Chondrocyte (in vitro differentiated cells): ENCODE data around the gene PIP5K1C. TPM values are rescaled to one million over a fixed set of nuclear protein-coding genes. Genes with fewer than 3 reads are reported as not detected.
"Not testable (repeated sequence)": the region's sequence is repeated elsewhere in the genome, so short reads cannot be mapped to it uniquely, and the experiment has no call there.

Experiments
- DNase-seq: peaks from one replicate; pipeline ENCODE4 v3.0.0; 2021; ENCODE audit warnings: mixed read lengths, low spot score
- H3K27ac Mint-ChIP-seq: one replicate; pipeline ENCODE4 v1.8.0; 2021; ENCODE audit warnings: mild to moderate bottlenecking, moderate library complexity, mixed read lengths; ENCODE audit not compliant: unreplicated experiment
- H3K27me3 Mint-ChIP-seq: 2 replicates; pipeline ENCODE4 v1.8.0; 2021; ENCODE audit warnings: low read depth, mixed read lengths
- H3K36me3 Mint-ChIP-seq: 2 replicates; pipeline ENCODE4 v1.8.0; 2021; ENCODE audit warnings: low read depth, mixed read lengths
- H3K4me1 Mint-ChIP-seq: 2 replicates; pipeline ENCODE4 v1.8.0; 2021; ENCODE audit warnings: low read depth, mild to moderate bottlenecking, mixed read lengths
- H3K4me3 Mint-ChIP-seq: one replicate; pipeline ENCODE4 v1.8.0; 2021; ENCODE audit warnings: mild to moderate bottlenecking, moderate library complexity, mixed read lengths; ENCODE audit not compliant: unreplicated experiment
- H3K9me3 Mint-ChIP-seq: 2 replicates; pipeline ENCODE4 v1.8.0; 2021; ENCODE audit warnings: low read depth, mixed read lengths
- CTCF ChIP-seq: fragments of 200-600 bp; sonication (generic); IDR thresholded peaks from 2 replicates; pipeline ENCODE4 v1.5.0; 2021; ENCODE audit warnings: antibody characterized with exemption, mild to moderate bottlenecking, moderate library complexity
- total RNA-seq: library from RNA; stranded (reverse); gene quantifications from 3 replicates; pipeline ENCODE4 v1.2.1, GENCODE V29; 2021

PIP5K1C gene
- total RNA-seq, 1 donor from 2014 or later: 81.0 TPM

GRCh38 chr19:3653081-3653795 lies 47.0 kb downstream of the PIP5K1C start:
- no peak for TF ChIP-seq CTCF
- H3K4me3 Mint-ChIP-seq: no peak overlapping the region
- no peak overlapping the region for H3K27ac Mint-ChIP-seq

DNA sequence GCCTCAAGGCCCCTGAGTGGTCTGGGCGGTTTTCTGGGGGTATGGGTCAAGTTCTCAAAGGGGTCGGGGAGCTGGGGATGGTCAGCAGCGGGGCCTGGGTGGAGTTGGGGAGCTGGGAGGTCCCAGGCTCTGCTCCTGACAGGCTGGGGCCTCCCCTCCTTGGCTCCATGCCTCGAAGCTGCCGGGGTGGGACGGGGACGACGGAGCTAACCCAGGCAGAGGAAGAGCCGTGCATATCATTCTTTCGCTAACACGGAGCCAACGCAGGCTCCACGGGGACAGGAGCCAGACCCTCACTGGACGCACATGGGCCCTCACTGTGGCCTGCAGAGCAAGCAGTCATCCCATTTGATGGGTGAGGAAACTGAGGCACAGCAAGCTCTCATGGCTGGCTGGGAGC lies 47.8 kb downstream of the PIP5K1C start:
- Mint-ChIP-seq H3K27me3 (no peaks in the 10 kb centered on the region), H3K4me3 (no peak overlapping the region), H3K9me3 (no peaks in the 10 kb centered on the region), H3K27ac (no peak overlapping the region), H3K36me3 (peaks cover 10% of the 10 kb centered on the region), H3K4me1 (peaks cover 6% of the 10 kb centered on the region)
- TF ChIP-seq CTCF: no peak
- no peak for DNase-seq

More at GRCh38 chr19:3653081-3653795, 47.0 kb downstream of the PIP5K1C start:
- H3K36me3 Mint-ChIP-seq: peaks cover 14% of the 10 kb centered on the region
- no peaks in the 10 kb centered on the region for H3K27me3 Mint-ChIP-seq
- peaks cover 6% of the 10 kb centered on the region for H3K4me1 Mint-ChIP-seq
- no peak for DNase-seq
- H3K9me3 Mint-ChIP-seq: no peaks in the 10 kb centered on the region

DNA sequence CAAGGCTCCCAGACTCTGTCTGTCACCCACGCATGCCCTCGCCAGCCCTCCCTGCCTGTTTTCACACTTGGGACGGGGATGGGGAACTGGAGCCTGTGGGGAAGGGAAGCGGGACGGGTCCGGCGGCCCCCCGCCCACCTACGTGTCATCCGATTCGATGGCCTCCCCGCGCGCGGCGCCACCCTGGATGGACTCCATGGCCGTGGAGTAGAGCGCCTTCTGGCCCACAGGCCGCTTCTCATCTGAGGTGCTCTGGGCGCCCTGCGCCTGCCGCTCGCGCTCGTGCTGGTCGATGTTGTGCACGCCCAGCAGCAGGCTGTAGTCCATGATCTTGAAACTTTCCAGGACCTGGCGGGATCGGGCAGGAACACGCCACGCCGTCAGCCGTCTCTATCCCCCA lies 48.6 kb downstream of the PIP5K1C start:
- Mint-ChIP-seq H3K4me1 (peaks cover 6% of the 10 kb centered on the region), H3K27ac (no peak overlapping the region), H3K4me3 (no peak overlapping the region), H3K36me3 (peaks cover 5% of the 10 kb centered on the region), H3K9me3 (no peaks in the 10 kb centered on the region), H3K27me3 (no peaks in the 10 kb centered on the region)
- TF ChIP-seq CTCF: no peak
- DNase-seq: no peak

DNA sequence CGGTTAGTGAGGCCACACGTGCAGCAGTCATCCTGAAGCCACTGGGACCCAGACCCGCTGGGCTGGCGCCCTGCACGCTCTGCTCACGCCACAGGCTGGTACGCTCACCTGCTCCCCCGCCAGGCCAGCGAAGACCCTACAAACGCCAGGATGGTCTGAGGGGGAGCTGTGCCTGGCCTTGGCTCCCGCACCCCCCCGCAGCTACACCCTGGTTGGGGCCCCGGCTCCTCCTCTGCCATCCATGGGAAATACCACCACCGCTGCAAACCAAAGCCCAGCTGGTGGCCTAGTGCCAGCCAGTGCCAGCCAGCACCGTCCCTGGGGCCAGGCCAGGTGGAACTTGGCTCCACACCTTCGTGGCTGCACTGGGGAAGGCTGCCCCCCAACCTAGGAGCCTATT lies 50.4 kb downstream of the PIP5K1C start:
- Mint-ChIP-seq H3K4me1 (no peaks in the 10 kb centered on the region), H3K4me3 (no peak overlapping the region), H3K27ac (no peak overlapping the region), H3K9me3 (no peaks in the 10 kb centered on the region), H3K27me3 (no peaks in the 10 kb centered on the region), H3K36me3 (peaks cover 5% of the 10 kb centered on the region)
- no peak for TF ChIP-seq CTCF
- no peak for DNase-seq

DNA sequence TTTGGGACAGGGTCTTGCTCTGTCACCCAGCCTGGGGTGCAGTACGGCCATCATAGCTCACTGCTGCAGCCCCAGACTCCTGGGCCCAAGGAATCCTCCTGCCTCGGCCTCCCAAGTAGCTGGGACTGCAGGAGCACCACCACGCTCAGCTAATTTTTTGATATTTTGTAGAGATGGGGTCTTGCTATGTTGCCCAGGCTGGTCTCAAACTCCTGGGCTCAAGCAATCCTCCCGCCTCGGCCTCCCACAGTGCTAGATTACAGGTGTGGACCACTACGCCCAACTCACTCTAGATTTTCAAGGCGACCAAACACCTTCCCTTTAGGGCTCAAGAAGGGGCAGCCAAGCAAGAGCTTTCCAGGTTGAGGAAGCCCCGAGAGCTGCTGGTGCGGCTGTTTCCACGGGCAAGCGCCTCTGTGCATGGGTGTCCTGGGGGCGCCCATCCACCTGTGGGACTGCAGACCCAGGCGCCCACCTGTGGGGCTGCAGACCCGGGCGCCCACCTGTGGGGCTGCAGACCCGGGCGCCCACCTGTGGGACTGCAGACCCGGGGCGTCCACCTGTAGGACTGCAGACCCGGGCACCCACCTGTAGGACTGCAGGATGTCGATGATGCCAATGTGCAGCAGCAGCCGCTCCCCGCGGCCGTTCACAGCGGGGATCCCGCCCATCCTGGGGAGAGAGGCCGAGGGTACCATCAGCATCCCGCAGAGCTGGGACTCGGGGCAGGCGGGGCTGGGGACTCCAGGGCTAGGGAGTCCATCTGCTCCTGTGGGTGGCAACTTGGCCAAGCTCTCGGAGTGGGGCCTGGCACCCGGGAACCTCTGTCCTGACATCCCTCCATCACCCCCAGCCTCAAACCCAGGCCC lies 52.0 kb downstream of the PIP5K1C start:
- Mint-ChIP-seq H3K27me3 (no peaks in the 10 kb centered on the region), H3K27ac (no peak overlapping the region), H3K36me3 (peaks cover 7% of the 10 kb centered on the region), H3K9me3 (no peaks in the 10 kb centered on the region), H3K4me1 (no peaks in the 10 kb centered on the region), H3K4me3 (no peak overlapping the region)
- no peak for TF ChIP-seq CTCF
- DNase-seq: no peak

GRCh38 chr19:3647102-3647501 lies 53.2 kb downstream of the PIP5K1C start:
- not testable (repeated sequence) for H3K4me1 Mint-ChIP-seq, H3K4me3 Mint-ChIP-seq, H3K27me3 Mint-ChIP-seq, H3K36me3 Mint-ChIP-seq, H3K27ac Mint-ChIP-seq, H3K9me3 Mint-ChIP-seq, DNase-seq
